ENCODE data around the gene GAB3. TPM values are rescaled to one million over a fixed set of nuclear protein-coding genes. Genes with fewer than 3 reads are reported as not detected.

GAB3 gene
- total and polyA plus RNA-seq, 9 of the 15 experiments (the other 6 are each of a cell fraction or from before 2014, with no cell fraction given): 16.1 to 31.4 (median 20.2) TPM

DNA sequence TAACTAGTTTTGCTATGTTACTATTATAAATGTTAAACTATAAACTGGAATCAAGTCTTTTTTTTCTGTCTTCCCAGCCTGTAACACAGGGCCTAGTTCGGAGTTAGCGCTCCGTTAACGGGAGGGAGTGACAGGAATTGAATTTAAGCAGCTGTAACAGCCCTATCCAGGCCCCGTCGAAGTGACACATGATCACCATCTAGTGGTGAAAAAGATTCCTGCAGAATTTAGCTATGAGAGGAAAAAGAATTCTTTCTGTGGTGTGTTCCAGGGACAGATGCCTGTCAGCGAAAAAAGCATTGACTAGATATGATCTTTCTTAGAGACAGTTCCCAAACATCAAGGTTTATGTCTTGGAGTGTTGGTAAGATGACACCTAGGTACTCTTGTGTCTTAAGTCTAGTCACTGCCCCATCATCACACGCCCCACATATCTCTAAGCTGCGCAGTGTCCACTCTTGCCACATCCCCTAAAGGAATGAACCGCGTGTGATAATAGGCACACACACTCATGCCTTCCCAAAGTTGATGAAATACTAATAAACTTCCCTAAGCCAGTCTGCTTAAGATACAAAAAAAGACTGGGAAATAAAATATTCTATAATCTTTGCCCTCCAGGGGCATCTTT lies 2.1 kb downstream of the GAB3 start:
- POLR2A ChIA-PET: interaction anchor here (0.7 to 1.5 kb wide), 11 partner anchors 8 to 222 kb away, joined by 3 to 13 read pairs (median 3); partner anchors contain the start of gene DKC1
- no peaks in the 10 kb centered on the region for H3K27me3 ChIP-seq (ENCODE audit: control insufficient read depth in 2 of 2, insufficient read depth in 2 of 2, low read length in 2 of 2)
- H3K9ac ChIP-seq (ENCODE audit: insufficient read depth in 1 of 2, low read depth in 2 of 2, low read length in 2 of 2): peak overlapping the region in 1 of 2 experiments; percentile 91; a peak in 2 of 4 replicates
- H3K4me2 ChIP-seq (ENCODE audit: insufficient read depth, low read length): peak overlapping the region; percentile 94
- DNase-seq (ENCODE audit: extremely low read depth in 1 of 4, low spot score in 3 of 4) (peak; percentile 61 to 85 (median 68)), ATAC-seq (peak; percentile 74), FAIRE-seq (peak; percentile 93)
- H4K20me1 ChIP-seq (replicated peaks; ENCODE audit: control insufficient read depth, insufficient read depth, low read length): no peaks in the 10 kb centered on the region
- intact Hi-C loops (cut with micrococcal nuclease) (loop anchor here (2.0 to 5.0 kb wide), 2 partner anchors 30 to 93 kb away; no protein-coding TSS in a partner anchor), in situ Hi-C loops (cut with MboI) (loop anchor here (25.0 kb wide), 1 partner anchor 162 kb away; the partner anchor contains the start of gene CTAG1A)
- H3K79me2 ChIP-seq (ENCODE audit: control insufficient read depth, insufficient read depth, low read length): peaks cover 64% of the 10 kb centered on the region
- H3K4me1 ChIP-seq (replicated peaks in 1 of 2; ENCODE audit: control insufficient read depth in 2 of 2, insufficient read depth in 2 of 2, low read length in 2 of 2): peaks cover 20 to 29% of the 10 kb centered on the region in 2 experiments; a peak in 3 of 5 replicates
- peak overlapping the region; percentile 48 for H2AFZ ChIP-seq (ENCODE audit: low read depth, low read length)
- 6% methylated on average over 11 of the region's 11 CpGs for WGBS (ENCODE audit: insufficient coverage, low coverage, missing lambda C conversion rate)
- peak overlapping the region; percentile 69; the same call in 1 of the 2 replicates for H3K4me3 ChIP-seq
- peak overlapping the region; percentile 34 for H3K27ac ChIP-seq (ENCODE audit: extremely low read depth, low read depth, low read length)
- no peaks in the 10 kb centered on the region for H3K36me3 ChIP-seq (ENCODE audit: control insufficient read depth, insufficient read depth, low read length)
- CTCF ChIA-PET (ENCODE audit: low intra/inter-chr PET ratio): interaction anchor here (2.0 kb wide), 1 partner anchor 34 kb away, joined by 4 read pairs; no protein-coding TSS in a partner anchor
- BruUV-seq (replicated peaks): no TSS peak
- H3K9me1 ChIP-seq (ENCODE audit: control insufficient read depth, insufficient read depth, low read length): no peaks in the 10 kb centered on the region
- H3K9me3 ChIP-seq (replicated peaks; ENCODE audit: control insufficient read depth, insufficient read depth, low read depth, low read length): no peaks in the 10 kb centered on the region
- TF ChIP-seq, protein P1, sequence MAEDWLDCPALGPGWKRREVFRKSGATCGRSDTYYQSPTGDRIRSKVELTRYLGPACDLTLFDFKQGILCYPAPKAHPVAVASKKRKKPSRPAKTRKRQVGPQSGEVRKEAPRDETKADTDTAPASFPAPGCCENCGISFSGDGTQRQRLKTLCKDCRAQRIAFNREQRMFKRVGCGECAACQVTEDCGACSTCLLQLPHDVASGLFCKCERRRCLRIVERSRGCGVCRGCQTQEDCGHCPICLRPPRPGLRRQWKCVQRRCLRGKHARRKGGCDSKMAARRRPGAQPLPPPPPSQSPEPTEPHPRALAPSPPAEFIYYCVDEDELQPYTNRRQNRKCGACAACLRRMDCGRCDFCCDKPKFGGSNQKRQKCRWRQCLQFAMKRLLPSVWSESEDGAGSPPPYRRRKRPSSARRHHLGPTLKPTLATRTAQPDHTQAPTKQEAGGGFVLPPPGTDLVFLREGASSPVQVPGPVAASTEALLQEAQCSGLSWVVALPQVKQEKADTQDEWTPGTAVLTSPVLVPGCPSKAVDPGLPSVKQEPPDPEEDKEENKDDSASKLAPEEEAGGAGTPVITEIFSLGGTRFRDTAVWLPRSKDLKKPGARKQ (CRISPR knock-in tag; IDR thresholded peaks at IDR 0.05): no peak
- no peak for TF ChIP-seq SRSF9 (IDR thresholded peaks at IDR 0.05; ENCODE audit: borderline replicate concordance, low read depth, low read length)
- TF ChIP-seq HDAC2 (IDR thresholded peaks at IDR 0.05): 0 out of 2 replicates have a peak, but pooled peaks have one; percentile 24
- TF ChIP-seq NEUROD1 (IDR thresholded peaks at IDR 0.05; ENCODE audit: borderline replicate concordance, low read depth, low read length, partially characterized antibody): no peak
- no peak for TF ChIP-seq MCM5 (IDR thresholded peaks at IDR 0.05; ENCODE audit: low read depth)
- TF ChIP-seq, protein P2, sequence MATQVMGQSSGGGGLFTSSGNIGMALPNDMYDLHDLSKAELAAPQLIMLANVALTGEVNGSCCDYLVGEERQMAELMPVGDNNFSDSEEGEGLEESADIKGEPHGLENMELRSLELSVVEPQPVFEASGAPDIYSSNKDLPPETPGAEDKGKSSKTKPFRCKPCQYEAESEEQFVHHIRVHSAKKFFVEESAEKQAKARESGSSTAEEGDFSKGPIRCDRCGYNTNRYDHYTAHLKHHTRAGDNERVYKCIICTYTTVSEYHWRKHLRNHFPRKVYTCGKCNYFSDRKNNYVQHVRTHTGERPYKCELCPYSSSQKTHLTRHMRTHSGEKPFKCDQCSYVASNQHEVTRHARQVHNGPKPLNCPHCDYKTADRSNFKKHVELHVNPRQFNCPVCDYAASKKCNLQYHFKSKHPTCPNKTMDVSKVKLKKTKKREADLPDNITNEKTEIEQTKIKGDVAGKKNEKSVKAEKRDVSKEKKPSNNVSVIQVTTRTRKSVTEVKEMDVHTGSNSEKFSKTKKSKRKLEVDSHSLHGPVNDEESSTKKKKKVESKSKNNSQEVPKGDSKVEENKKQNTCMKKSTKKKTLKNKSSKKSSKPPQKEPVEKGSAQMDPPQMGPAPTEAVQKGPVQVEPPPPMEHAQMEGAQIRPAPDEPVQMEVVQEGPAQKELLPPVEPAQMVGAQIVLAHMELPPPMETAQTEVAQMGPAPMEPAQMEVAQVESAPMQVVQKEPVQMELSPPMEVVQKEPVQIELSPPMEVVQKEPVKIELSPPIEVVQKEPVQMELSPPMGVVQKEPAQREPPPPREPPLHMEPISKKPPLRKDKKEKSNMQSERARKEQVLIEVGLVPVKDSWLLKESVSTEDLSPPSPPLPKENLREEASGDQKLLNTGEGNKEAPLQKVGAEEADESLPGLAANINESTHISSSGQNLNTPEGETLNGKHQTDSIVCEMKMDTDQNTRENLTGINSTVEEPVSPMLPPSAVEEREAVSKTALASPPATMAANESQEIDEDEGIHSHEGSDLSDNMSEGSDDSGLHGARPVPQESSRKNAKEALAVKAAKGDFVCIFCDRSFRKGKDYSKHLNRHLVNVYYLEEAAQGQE (IDR thresholded peaks at IDR 0.05; ENCODE audit: borderline replicate concordance): peak; percentile 60; the same call in 1 of the 2 replicates
- TF ChIP-seq, protein P2 (CRISPR knock-in tag; IDR thresholded peaks at IDR 0.05; ENCODE audit: low read depth): no peak
- TF ChIP-seq ZNF197 (CRISPR knock-in tag; IDR thresholded peaks at IDR 0.05; ENCODE audit: low read depth): no peak
- TF ChIP-seq ZNF707 (CRISPR knock-in tag; conservative IDR thresholded peaks at IDR 0.05): no peak
- TF ChIP-seq ZNF217 (CRISPR knock-in tag; IDR thresholded peaks at IDR 0.05): no peak

All from K562 (cell line).